Tibial nerve (tissue), 4 donors: ENCODE data around the gene FNDC3B. TPM values are rescaled to one million over a fixed set of nuclear protein-coding genes. Genes with fewer than 3 reads are reported as not detected.
A peak's percentile ranks its signal among the peaks of the same experiment; 100 is the strongest.

Experiments used
- DNase-seq, 2 donors: peaks; one replicate each; pipeline ENCODE4 v3.0.0-alpha.2; 2019; ENCODE audit warnings: low spot score in 2 of 2
- H3K27ac ChIP-seq, 4 donors: fragments of 200-600 bp; sonication (generic) in 3 of 4; one replicate each; pipeline ENCODE4 v1.5.1; 2017 to 2019; ENCODE audit warnings: mild to moderate bottlenecking in 1 of 4
- H3K27me3 ChIP-seq, 2 donors: fragments of 200-600 bp; sonication (generic) in 1 of 2; one replicate each; pipeline versions ENCODE4 v1.5.1 to v1.6.0; 2017 to 2019
- H3K36me3 ChIP-seq, 3 donors: fragments of 200-600 bp; sonication (generic); one replicate each; pipeline ENCODE4 v1.5.1; 2018 to 2019
- H3K4me1 ChIP-seq, 4 donors: fragments of 200-600 bp; sonication (generic) in 3 of 4; one replicate each; pipeline ENCODE4 v1.5.1; 2017 to 2019
- H3K4me3 ChIP-seq, 4 donors: fragments of 200-600 bp; sonication (generic) in 3 of 4; one replicate each; pipeline ENCODE4 v1.5.1; 2017 to 2019; ENCODE audit warnings: mild to moderate bottlenecking in 1 of 4, moderate library complexity in 1 of 4
- H3K9me3 ChIP-seq, 4 donors: fragments of 200-600 bp; sonication (generic) in 3 of 4; one replicate each; pipeline ENCODE4 v1.5.1; 2017 to 2019
- EP300 ChIP-seq, 2 donors: sonication (generic); formaldehyde crosslinking; IDR thresholded peaks; one replicate each; pipeline ENCODE4 v1.6.1; 2017; ENCODE audit warnings: antibody characterized with exemption in 2 of 2, mild to moderate bottlenecking in 1 of 2
- POLR2A ChIP-seq, 2 donors: fragments of 450-650 bp; IDR thresholded peaks; one replicate each; pipeline ENCODE4 v1.6.1; 2017; ENCODE audit warnings: antibody characterized with exemption in 2 of 2, mild to moderate bottlenecking in 2 of 2, moderate library complexity in 2 of 2
- WGBS, 2 donors: methylation state at CpG; one replicate each; pipeline ENCODE4 v1.1.5; 2018; 5-methylcytosine and 5-hydroxymethylcytosine counted together
- total RNA-seq, 4 donors: library from RNA; depleted of rRNA; stranded (reverse); fragments of >200 nt; gene quantifications; one replicate each; pipeline ENCODE4 v1.1.0, GENCODE V29; 2016
- TF ChIP-seq, protein P1 (sequence below), 5 experiments: fragments of 200-600 bp in 3 of 5; fragments of 450-650 bp in 2 of 5; sonication (generic) in 3 of 5; IDR thresholded peaks; one replicate each; pipeline ENCODE4 v1.5.1; 2016 to 2019; ENCODE audit warnings: antibody characterized with exemption in 5 of 5, mild to moderate bottlenecking in 3 of 5, moderate library complexity in 2 of 5

Gene FNDC3B
- total RNA-seq, 4 donors from 2014 or later: 87.5 to 106 (median 95.7) TPM

DNA sequence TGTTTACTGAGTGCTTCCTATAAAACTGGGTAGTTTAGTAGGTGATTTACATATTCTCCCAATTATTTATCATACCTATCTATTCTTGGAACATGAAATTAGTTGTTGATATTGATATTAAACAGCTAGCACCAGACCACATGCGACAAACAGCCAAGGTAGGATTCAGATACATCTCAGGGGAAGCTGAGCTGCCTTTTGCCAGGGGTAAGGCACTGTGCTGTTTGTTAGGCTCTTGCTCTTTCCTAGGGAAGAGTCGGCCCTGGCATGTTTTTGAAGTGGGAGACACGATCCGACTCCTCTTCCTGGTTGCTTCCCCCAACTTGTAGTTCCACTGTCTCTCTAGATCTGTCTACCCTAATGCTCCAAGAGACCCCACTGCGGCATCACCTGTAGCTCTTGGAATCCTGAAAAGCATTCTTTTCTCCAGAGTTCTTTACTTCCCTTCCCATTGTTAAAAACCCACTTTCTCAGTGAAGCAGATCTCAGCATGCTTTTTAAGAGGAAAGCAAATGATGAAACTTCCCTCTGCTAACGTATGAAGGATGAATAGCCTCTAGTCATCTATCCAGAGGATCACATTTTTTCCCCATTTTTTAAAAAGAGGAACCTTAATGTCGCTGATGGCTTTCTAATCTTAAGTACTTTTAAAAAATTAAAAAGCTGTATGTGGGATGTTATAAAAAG, 270.5 kb downstream of the FNDC3B start:
- Histone ChIP-seq H3K27ac (no peak overlapping the region), H3K4me1 (peaks cover 0 to 9% (median 0%) of the 10 kb centered on the region in 4 donors), H3K4me3 (no peak overlapping the region), H3K36me3 (peaks cover 0 to 68% (median 0%) of the 10 kb centered on the region in 3 donors), H3K27me3 (no peaks in the 10 kb centered on the region), H3K9me3 (no peaks in the 10 kb centered on the region)
- WGBS, 2 donors: 82 to 83% methylated on average over 7 of the region's 7 CpGs
- no peak for DNase-seq
- no peak for TF ChIP-seq POLR2A (IDR thresholded peaks at IDR 0.05)
- TF ChIP-seq, protein P1, sequence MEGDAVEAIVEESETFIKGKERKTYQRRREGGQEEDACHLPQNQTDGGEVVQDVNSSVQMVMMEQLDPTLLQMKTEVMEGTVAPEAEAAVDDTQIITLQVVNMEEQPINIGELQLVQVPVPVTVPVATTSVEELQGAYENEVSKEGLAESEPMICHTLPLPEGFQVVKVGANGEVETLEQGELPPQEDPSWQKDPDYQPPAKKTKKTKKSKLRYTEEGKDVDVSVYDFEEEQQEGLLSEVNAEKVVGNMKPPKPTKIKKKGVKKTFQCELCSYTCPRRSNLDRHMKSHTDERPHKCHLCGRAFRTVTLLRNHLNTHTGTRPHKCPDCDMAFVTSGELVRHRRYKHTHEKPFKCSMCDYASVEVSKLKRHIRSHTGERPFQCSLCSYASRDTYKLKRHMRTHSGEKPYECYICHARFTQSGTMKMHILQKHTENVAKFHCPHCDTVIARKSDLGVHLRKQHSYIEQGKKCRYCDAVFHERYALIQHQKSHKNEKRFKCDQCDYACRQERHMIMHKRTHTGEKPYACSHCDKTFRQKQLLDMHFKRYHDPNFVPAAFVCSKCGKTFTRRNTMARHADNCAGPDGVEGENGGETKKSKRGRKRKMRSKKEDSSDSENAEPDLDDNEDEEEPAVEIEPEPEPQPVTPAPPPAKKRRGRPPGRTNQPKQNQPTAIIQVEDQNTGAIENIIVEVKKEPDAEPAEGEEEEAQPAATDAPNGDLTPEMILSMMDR (IDR thresholded peaks at IDR 0.05): no peak
- no peak for TF ChIP-seq EP300 (IDR thresholded peaks at IDR 0.05)

DNA sequence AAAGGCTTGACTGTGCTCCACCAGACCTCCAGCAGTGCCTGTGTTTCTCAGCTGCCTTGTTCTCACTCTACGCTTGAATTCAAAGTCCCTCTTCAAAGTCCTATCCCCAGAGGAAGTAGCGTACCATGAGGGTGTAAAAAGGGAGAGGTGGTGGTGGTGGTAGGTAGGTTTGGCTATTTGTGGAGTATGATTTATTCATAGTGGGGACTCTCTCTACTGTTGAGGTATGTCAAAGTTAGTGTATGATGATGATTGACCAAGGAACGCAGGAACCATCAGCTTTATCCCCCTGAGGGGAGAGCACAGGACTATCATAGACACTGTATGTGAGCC, 271.0 kb downstream of the FNDC3B start:
- Histone ChIP-seq H3K4me3 (no peak overlapping the region), H3K27ac (no peak overlapping the region), H3K36me3 (peaks cover 0 to 73% (median 0%) of the 10 kb centered on the region in 3 donors), H3K4me1 (peaks cover 0 to 9% (median 0%) of the 10 kb centered on the region in 4 donors), H3K9me3 (no peaks in the 10 kb centered on the region), H3K27me3 (no peaks in the 10 kb centered on the region)
- TF ChIP-seq POLR2A (IDR thresholded peaks at IDR 0.05) (no peak), EP300 (IDR thresholded peaks at IDR 0.05) (no peak)
- TF ChIP-seq, protein P1 (IDR thresholded peaks at IDR 0.05): no peak
- DNase-seq: no peak
- WGBS, 2 donors: 96% methylated on average over 3 of the region's 3 CpGs

DNA sequence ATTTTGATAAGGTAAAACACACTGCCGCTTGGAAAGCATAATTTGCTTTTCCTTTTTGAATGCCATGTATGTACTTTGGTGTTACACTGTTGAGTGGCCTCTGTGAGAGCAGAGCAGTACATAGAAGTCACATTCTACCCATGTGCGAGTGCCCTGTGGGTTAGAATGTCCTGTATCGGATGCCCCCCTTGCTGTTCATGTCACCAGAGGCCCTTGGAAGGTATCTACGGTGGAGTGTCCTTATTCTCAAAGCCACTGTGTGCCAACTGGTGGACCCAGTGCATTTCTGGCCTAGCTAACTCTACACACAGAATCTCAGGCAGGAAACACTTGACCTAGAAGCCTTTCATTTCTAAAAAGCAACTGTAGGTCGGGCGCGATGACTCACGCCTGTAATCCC, 271.8 kb downstream of the FNDC3B start:
- no peak for TF ChIP-seq EP300 (IDR thresholded peaks at IDR 0.05)
- TF ChIP-seq, protein P1 (IDR thresholded peaks at IDR 0.05): no peak
- no peaks in the 10 kb centered on the region for H3K27me3 ChIP-seq
- no peak overlapping the region for H3K27ac ChIP-seq
- DNase-seq: no peak
- no peak overlapping the region for H3K4me3 ChIP-seq
- peaks cover 0 to 74% (median 0%) of the 10 kb centered on the region in 3 donors for H3K36me3 ChIP-seq
- WGBS, 2 donors: 94 to 96% methylated on average over 8 of the region's 8 CpGs
- peaks cover 0 to 11% (median 0%) of the 10 kb centered on the region in 4 donors for H3K4me1 ChIP-seq
- H3K9me3 ChIP-seq: no peaks in the 10 kb centered on the region

DNA sequence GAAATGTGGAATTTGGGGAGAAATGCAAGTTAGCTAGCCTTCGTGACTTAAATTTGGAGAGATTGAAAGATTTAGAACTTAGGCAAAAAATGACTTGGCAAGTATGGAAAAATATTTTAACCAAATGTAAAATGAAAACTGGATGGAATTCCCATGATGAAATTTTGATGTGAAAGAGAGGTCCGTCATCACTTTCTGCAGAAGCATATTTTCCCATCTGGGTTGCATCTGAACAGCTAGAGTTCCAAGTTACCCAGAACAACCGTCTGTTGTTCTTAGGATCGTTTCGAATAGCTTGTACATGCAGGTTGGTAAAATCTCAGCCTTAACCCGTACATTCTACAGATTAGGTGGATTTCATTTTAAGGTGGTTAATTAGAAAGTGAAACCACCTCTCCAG, 272.6 kb downstream of the FNDC3B start:
- no peak for DNase-seq
- H3K9me3 ChIP-seq: no peaks in the 10 kb centered on the region
- WGBS, 2 donors: 61 to 69% methylated on average over 6 of the region's 6 CpGs
- peak overlapping the region in 1 of 4 donors; percentile 8 for H3K27ac ChIP-seq
- H3K4me3 ChIP-seq: no peak overlapping the region
- no peak for TF ChIP-seq POLR2A (IDR thresholded peaks at IDR 0.05)
- no peaks in the 10 kb centered on the region for H3K27me3 ChIP-seq
- H3K36me3 ChIP-seq: peaks cover 0 to 74% (median 0%) of the 10 kb centered on the region in 3 donors
- peaks cover 0 to 18% (median 0%) of the 10 kb centered on the region in 4 donors for H3K4me1 ChIP-seq

DNA sequence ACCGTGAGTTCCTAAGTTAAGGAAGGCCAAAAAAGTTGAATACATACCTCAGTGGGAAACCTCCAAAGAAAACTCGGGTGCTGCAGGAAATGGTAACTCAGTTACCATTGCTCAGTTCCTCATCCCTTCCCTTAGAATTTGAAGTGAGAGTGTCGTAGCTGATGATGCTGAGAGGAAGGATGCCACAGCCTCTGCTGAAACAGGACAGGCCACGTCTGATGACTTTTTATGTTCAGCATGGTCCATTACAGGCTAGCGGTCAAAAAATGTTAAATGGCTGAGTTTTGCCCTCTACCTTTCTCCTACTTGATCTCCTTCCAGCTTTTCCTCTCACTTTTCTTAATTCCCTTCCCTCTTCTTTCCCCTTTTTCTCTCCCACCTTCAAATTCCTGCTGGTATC, 273.3 kb downstream of the FNDC3B start:
- no peaks in the 10 kb centered on the region for H3K27me3 ChIP-seq
- H3K4me3 ChIP-seq: no peak overlapping the region
- no peak for TF ChIP-seq EP300 (IDR thresholded peaks at IDR 0.05)
- TF ChIP-seq, protein P1 (IDR thresholded peaks at IDR 0.05): no peak
- TF ChIP-seq POLR2A (IDR thresholded peaks at IDR 0.05): no peak
- H3K4me1 ChIP-seq: peaks cover 0 to 26% (median 6%) of the 10 kb centered on the region in 4 donors
- H3K9me3 ChIP-seq: no peaks in the 10 kb centered on the region
- no peak overlapping the region for H3K27ac ChIP-seq
- peaks cover 0 to 67% (median 0%) of the 10 kb centered on the region in 3 donors for H3K36me3 ChIP-seq
- DNase-seq: no peak
- WGBS, 2 donors: 77 to 79% methylated on average over 5 of the region's 5 CpGs
